ENCODE results near the gene ERN2. TPM values are rescaled to one million over a fixed set of nuclear protein-coding genes. Genes with fewer than 3 reads are reported as not detected.

The ERN2 gene
- polyA plus RNA-seq, 3 donors: not detected

GRCh38 chr16:23679986-23680336 lies 33.1 kb downstream of the ERN2 start:
- peak overlapping the region; percentile 94 for H3K4me2 ChIP-seq (replicated peaks; ENCODE audit: extremely low read depth, low read length, poor library complexity, severe bottlenecking)
- H3K4me3 Mint-ChIP-seq: peak overlapping the region; percentile 80 to 90

GRCh38 chr16:23679274-23679985 lies 33.6 kb downstream of the ERN2 start:
- Histone ChIP-seq H3K36me3 (replicated peaks in 1 of 2; ENCODE audit: control insufficient read depth in 1 of 2, insufficient read depth in 2 of 2, low read length in 2 of 2) (peaks cover 13 to 50% of the 10 kb centered on the region in 2 donors), H2AFZ (ENCODE audit: insufficient read depth, low read depth, low read length, poor library complexity, severe bottlenecking) (peak overlapping the region; percentile 79), H3K27ac (ENCODE audit: low read depth in 1 of 2, low read length in 2 of 2) (peak overlapping the region; percentile 3 to 68), H3K27me3 (ENCODE audit: control insufficient read depth in 2 of 2, insufficient read depth in 2 of 2, low read length in 2 of 2) (no peaks in the 10 kb centered on the region), H3K79me2 (ENCODE audit: insufficient read depth, low read length) (peaks cover 60% of the 10 kb centered on the region), H3K4me3 (replicated peaks in 1 of 3; ENCODE audit: low read depth in 2 of 3, low read length in 3 of 3) (peak overlapping the region; percentile 48 to 85 (median 72)), H3K9me3 (replicated peaks in 1 of 2; ENCODE audit: control insufficient read depth in 1 of 2, insufficient read depth in 1 of 2, low read length in 2 of 2) (no peaks in the 10 kb centered on the region), H4K20me1 (ENCODE audit: insufficient read depth, low read length) (peaks cover 14% of the 10 kb centered on the region), H3K4me2 (replicated peaks; ENCODE audit: extremely low read depth, low read length, poor library complexity, severe bottlenecking) (peak overlapping the region; percentile 94), H3K4me1 (ENCODE audit: control insufficient read depth in 1 of 2, insufficient read depth in 2 of 2, low read length in 2 of 2) (peaks cover 38 to 44% of the 10 kb centered on the region in 2 donors), H3K9ac (ENCODE audit: insufficient read depth, low read length, poor library complexity, severe bottlenecking) (peak overlapping the region; percentile 64)
- Mint-ChIP-seq H3K27ac (peak overlapping the region; percentile 56 to 87 (median 76)), H3K4me3 (peak overlapping the region; percentile 80 to 90), H3K36me3 (peaks cover 34 to 50% of the 10 kb centered on the region in 2 donors), H3K9me3 (no peaks in the 10 kb centered on the region), H3K4me1 (peaks cover 43% of the 10 kb centered on the region), H3K27me3 (ENCODE audit: low read depth in 3 of 3) (peaks cover 0 to 2% (median 1%) of the 10 kb centered on the region in 3 donors)
- intact Hi-C loops (cut with micrococcal nuclease): no loop called here
- TF ChIP-seq CTCF (IDR thresholded peaks at IDR 0.05): no peak
- WGBS (ENCODE audit: insufficient coverage): 4% methylated on average over 22 of the region's 24 CpGs
- peak; percentile 40 to 78 (median 52) for DNase-seq

More at GRCh38 chr16:23679986-23680336, 33.1 kb downstream of the ERN2 start:
- Histone ChIP-seq H3K4me1 (ENCODE audit: control insufficient read depth in 1 of 2, insufficient read depth in 2 of 2, low read length in 2 of 2) (peaks cover 38 to 44% of the 10 kb centered on the region in 2 donors), H3K4me3 (replicated peaks in 1 of 3; ENCODE audit: low read depth in 2 of 3, low read length in 3 of 3) (peak overlapping the region in 1 of 3 experiments; percentile 85), H3K9me3 (replicated peaks in 1 of 2; ENCODE audit: control insufficient read depth in 1 of 2, insufficient read depth in 1 of 2, low read length in 2 of 2) (no peaks in the 10 kb centered on the region), H2AFZ (ENCODE audit: insufficient read depth, low read depth, low read length, poor library complexity, severe bottlenecking) (no peak overlapping the region), H3K36me3 (replicated peaks in 1 of 2; ENCODE audit: control insufficient read depth in 1 of 2, insufficient read depth in 2 of 2, low read length in 2 of 2) (peaks cover 14 to 50% of the 10 kb centered on the region in 2 donors), H3K27me3 (ENCODE audit: control insufficient read depth in 2 of 2, insufficient read depth in 2 of 2, low read length in 2 of 2) (no peaks in the 10 kb centered on the region), H3K27ac (ENCODE audit: low read depth in 1 of 2, low read length in 2 of 2) (peak overlapping the region in 1 of 2 donors; percentile 68), H3K9ac (ENCODE audit: insufficient read depth, low read length, poor library complexity, severe bottlenecking) (peak overlapping the region; percentile 64), H4K20me1 (ENCODE audit: insufficient read depth, low read length) (peaks cover 14% of the 10 kb centered on the region), H3K79me2 (ENCODE audit: insufficient read depth, low read length) (peaks cover 66% of the 10 kb centered on the region)
- intact Hi-C loops (cut with micrococcal nuclease): no loop called here
- Mint-ChIP-seq H3K36me3 (peaks cover 31 to 52% of the 10 kb centered on the region in 2 donors), H3K27me3 (ENCODE audit: low read depth in 3 of 3) (peaks cover 0 to 2% (median 1%) of the 10 kb centered on the region in 3 donors), H3K27ac (peak overlapping the region in 6 of 7 donors; percentile 35 to 87 (median 80)), H3K4me1 (peaks cover 43% of the 10 kb centered on the region), H3K9me3 (no peaks in the 10 kb centered on the region)
- WGBS (ENCODE audit: insufficient coverage): 73% methylated on average over 6 of the region's 6 CpGs
- no peak for DNase-seq
- no peak for TF ChIP-seq CTCF (IDR thresholded peaks at IDR 0.05)
